ENCODE measurements around the gene PASK. TPM values are rescaled to one million over a fixed set of nuclear protein-coding genes. Genes with fewer than 3 reads are reported as not detected.

The PASK gene
- total and polyA plus RNA-seq, 7 donors = 1.4 to 16.4 (median 4.4) TPM

GRCh38 chr2:241189093-241189855, 40.0 kb upstream of the PASK start:
- H3K27ac ChIP-seq = no peak overlapping the region
- 88 to 91% methylated on average over 32 of the region's 32 CpGs for whole genome bisulfite sequencing, 2 donors
- no peaks in the 10 kb centered on the region for H3K4me1 ChIP-seq

DNA sequence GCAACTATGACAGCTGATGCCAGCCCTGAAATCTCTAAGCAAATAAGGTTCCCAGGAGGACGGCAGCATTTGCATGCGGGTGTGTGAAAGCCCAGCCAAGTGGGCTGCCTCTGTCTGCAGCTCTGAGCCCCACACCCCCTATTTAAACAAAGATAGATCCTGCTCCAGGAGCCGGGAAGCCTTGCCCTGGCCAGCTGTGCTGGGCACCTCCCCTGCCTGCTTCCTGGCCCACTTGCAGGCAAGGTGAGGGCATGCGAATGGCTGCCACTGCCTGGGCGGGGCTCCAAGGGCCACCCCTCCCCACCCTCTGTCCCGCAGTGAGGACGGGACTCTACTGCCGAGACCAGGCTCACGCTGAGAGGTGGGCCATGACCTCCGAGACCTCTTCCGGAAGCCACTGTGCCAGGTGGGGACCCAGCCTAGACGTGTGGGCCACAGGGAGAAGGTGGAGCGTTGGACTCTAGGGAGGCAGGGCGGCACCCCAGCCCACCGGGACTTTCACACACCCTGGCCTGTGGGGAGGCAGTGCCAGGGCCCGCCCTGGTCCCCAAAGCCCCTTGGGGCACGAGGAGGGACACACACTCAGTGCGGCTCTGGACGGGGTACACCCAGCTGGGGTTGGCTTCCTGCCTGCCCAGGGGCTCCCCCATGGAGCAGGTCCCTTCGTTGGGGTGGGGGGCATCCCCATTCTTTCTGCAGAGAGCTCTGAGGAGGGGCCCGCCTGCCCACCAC, 39.3 kb upstream of the PASK start, which contains the start of gene ANO7:
Gene ANO7, plus strand, starts transcription at position 317 of the 732 bp plus-strand sequence. CDS start 1,387 bp downstream, outside the sequence.
- no peak within 1 kb of the TSS for H3K27ac ChIP-seq
- intact Hi-C loops (cut with DNase I) = no loop called here
- H3K9me3 ChIP-seq = no peaks in the 10 kb centered on the region
- H3K4me1 ChIP-seq = no peaks in the 10 kb centered on the region
- no peak for DNase-seq
- WGBS, 2 donors = 34 to 71% methylated on average over 21 of the region's 21 CpGs
- no peak within 1 kb of the TSS for H3K4me3 ChIP-seq
- H3K27me3 ChIP-seq = no peaks in the 10 kb centered on the region
- H3K36me3 ChIP-seq = peaks cover 0 to 3% (median 0%) of the 10 kb centered on the region in 4 donors
- TF ChIP-seq EP300 (IDR thresholded peaks at IDR 0.05) = no peak
- no peak for TF ChIP-seq CTCF (IDR thresholded peaks at IDR 0.05)
- no peak for TF ChIP-seq POLR2AphosphoS5 (IDR thresholded peaks at IDR 0.05)
- TF ChIP-seq POLR2A (IDR thresholded peaks at IDR 0.05) = no peak

More at GRCh38 chr2:241189093-241189855, 40.0 kb upstream of the PASK start:
- H3K27me3 ChIP-seq = no peaks in the 10 kb centered on the region
- H3K4me3 ChIP-seq = no peak overlapping the region
- no peaks in the 10 kb centered on the region for H3K9me3 ChIP-seq
- no peak for DNase-seq
- no peak for TF ChIP-seq CTCF (IDR thresholded peaks at IDR 0.05)
- no peak for TF ChIP-seq EP300 (IDR thresholded peaks at IDR 0.05)
- intact Hi-C loops (cut with DNase I) = no loop called here
- H3K36me3 ChIP-seq = no peaks in the 10 kb centered on the region

GRCh38 chr2:241187918-241188234, 38.6 kb upstream of the PASK start:
- 57 to 67% methylated on average over 4 of the region's 4 CpGs for WGBS, 2 donors
- Histone ChIP-seq H3K4me3 (no peak overlapping the region), H3K36me3 (peaks cover 0 to 10% (median 0%) of the 10 kb centered on the region in 4 donors), H3K27ac (no peak overlapping the region), H3K4me1 (no peaks in the 10 kb centered on the region), H3K9me3 (no peaks in the 10 kb centered on the region), H3K27me3 (no peaks in the 10 kb centered on the region)
- DNase-seq = no peak
- TF ChIP-seq CTCF (IDR thresholded peaks at IDR 0.05) = no peak
- TF ChIP-seq POLR2A (IDR thresholded peaks at IDR 0.05) = no peak
- TF ChIP-seq EP300 (IDR thresholded peaks at IDR 0.05) = no peak
- TF ChIP-seq POLR2AphosphoS5 (IDR thresholded peaks at IDR 0.05) = no peak
- intact Hi-C loops (cut with DNase I) = no loop called here

DNA sequence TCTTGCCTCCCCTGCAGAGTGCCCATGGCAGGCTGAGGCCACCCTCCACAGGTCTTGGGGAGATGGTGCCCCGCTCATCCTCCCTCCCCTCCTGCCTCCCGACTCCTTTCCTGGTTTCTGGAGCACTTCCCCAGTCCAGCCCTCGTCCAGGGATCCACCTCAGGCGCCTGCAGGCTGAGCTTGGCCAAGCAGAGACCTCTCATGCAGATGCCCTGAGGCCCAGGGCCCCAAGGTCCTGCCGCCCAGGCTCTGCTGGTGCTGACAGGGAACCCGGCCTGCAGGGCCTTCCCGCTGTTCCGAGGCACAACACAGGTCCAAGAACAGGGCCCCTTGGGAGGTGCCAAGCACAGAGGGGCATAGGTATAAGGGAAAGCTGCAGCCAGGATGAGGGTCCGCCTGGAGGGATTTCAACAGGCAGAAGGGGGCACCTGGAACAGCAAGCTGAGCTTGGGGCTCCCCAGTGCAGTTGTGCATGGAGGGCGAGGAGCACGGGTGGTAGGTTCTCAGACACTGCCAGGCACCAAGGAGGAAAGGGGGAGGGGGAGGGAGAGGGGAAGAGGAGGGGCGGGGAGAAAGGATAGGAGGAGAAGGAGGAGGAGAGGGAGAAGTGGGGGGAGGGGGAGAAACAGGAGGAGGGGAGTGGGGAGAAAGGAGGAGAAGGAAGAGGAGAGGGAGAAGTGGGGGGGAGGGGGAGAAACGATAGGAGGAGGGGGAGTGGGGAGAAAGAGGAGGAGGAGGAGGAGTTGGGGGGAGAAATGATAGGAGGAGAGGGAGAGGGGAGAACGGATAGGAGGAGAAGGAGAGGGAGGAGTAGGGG, 38.0 kb upstream of the PASK start:
- Histone ChIP-seq H3K36me3 (peaks cover 0 to 15% (median 1%) of the 10 kb centered on the region in 4 donors), H3K4me3 (no peak overlapping the region), H3K4me1 (no peaks in the 10 kb centered on the region), H3K27me3 (no peaks in the 10 kb centered on the region), H3K27ac (no peak overlapping the region), H3K9me3 (no peaks in the 10 kb centered on the region)
- 64 to 65% methylated on average over 14 of the region's 14 CpGs for WGBS, 2 donors
- DNase-seq = no peak
- intact Hi-C loops (cut with DNase I) = no loop called here
- TF ChIP-seq POLR2AphosphoS5 (IDR thresholded peaks at IDR 0.05) (no peak), EP300 (IDR thresholded peaks at IDR 0.05) (no peak), POLR2A (IDR thresholded peaks at IDR 0.05) (no peak), CTCF (IDR thresholded peaks at IDR 0.05) (no peak)

Data from sigmoid colon (tissue), 7 donors.